Esophagus squamous epithelium (tissue), 4 donors: Measurements from ENCODE around the gene SPDEF.

Experiments
- CTCF ChIP-seq, 6 experiments: fragments of 450-650 bp in 4 of 6; fragments of 200-600 bp in 2 of 6; sonication (generic) in 2 of 6; IDR thresholded peaks; one replicate each; pipeline ENCODE4 v1.5.1; 2016 to 2019; ENCODE audit warnings: antibody characterized with exemption in 6 of 6, mild to moderate bottlenecking in 4 of 6, moderate library complexity in 4 of 6
- POLR2A ChIP-seq, 4 donors: fragments of 450-650 bp; IDR thresholded peaks; one replicate each; pipeline ENCODE4 v1.6.1; 2017; ENCODE audit warnings: antibody characterized with exemption in 4 of 4, mild to moderate bottlenecking in 4 of 4, moderate library complexity in 3 of 4

DNA sequence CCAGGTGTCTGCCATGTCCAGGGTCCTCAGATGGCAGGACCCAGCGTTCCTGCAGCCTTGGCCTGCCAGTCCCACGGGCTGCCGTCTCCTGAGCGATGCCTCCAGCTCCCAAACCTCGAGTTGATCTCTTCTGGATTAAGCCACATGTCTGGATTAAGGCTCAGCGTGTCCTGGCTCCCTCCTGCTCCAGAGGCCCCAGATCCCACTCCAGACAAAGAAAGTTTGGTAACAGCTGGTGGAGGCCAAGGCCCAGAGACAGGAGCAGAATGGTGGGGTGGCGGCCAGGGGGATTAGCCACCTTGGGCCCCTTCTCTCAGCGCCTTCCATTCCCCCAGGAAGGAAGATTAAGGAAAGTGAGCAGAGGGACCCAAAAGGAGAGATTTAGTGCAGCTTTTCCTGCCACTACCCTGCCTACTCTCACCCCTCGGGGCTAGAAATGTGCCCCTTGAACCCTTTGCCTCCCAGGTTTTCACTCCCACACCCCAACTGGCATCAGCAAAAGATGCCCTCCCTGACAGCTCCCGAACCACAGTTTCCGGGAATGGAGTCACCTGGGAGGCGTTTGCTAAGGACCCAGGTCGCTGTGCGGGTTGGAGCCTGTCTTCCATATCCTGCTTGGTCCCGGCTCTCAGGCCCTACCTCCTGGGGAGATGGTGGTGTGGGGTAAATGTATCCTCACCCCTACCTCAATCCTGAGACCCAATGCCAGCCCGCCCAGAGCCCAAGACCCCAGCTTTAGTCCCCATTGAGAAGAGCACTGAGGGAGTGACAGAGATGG, 6.9 kb downstream of the SPDEF start:
- TF ChIP-seq CTCF (IDR thresholded peaks at IDR 0.05) (no peak), POLR2A (IDR thresholded peaks at IDR 0.05) (no peak)
